ENCODE data around the gene SVIL. TPM values are rescaled to one million over a fixed set of nuclear protein-coding genes. Genes with fewer than 3 reads are reported as not detected.

SVIL gene
- total and polyA plus RNA-seq, 2 donors (not counting 1 experiment from before 2014, with no cell fraction given): 17.7 to 94.3 TPM

DNA sequence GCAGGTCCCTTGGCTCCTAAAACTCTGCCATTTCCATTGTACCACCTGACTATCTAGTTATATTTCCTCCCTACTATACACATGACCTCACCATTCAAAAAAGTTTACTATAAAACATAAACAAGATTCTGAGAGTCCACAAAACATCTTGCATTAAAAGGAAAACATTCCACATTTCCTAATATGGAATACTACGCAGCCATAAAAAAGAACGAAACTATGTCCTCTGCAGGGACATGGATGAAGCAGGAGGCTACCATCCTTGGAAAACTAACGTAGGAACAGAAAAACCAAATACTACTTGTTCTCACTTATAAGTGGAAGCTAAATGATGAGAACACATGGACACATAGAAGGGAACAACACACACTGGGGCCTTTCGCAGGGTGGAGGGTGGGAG is 48.3 kb downstream of the SVIL start:
- TF ChIP-seq, protein P1, sequence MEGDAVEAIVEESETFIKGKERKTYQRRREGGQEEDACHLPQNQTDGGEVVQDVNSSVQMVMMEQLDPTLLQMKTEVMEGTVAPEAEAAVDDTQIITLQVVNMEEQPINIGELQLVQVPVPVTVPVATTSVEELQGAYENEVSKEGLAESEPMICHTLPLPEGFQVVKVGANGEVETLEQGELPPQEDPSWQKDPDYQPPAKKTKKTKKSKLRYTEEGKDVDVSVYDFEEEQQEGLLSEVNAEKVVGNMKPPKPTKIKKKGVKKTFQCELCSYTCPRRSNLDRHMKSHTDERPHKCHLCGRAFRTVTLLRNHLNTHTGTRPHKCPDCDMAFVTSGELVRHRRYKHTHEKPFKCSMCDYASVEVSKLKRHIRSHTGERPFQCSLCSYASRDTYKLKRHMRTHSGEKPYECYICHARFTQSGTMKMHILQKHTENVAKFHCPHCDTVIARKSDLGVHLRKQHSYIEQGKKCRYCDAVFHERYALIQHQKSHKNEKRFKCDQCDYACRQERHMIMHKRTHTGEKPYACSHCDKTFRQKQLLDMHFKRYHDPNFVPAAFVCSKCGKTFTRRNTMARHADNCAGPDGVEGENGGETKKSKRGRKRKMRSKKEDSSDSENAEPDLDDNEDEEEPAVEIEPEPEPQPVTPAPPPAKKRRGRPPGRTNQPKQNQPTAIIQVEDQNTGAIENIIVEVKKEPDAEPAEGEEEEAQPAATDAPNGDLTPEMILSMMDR (conservative IDR thresholded peaks at IDR 0.05 in 1 of 2, IDR thresholded peaks at IDR 0.05 in 1 of 2; ENCODE audit: low read depth in 1 of 2, low read length in 2 of 2): no peak
- TF ChIP-seq EZH2 (IDR thresholded peaks at IDR 0.05; ENCODE audit: low read length, missing control alignments): no peak
- Histone ChIP-seq H3K9me3 (ENCODE audit: control insufficient read depth, insufficient read depth, low read depth, low read length) (no peaks in the 10 kb centered on the region), H4K20me1 (ENCODE audit: control insufficient read depth, extremely low read depth, insufficient read depth, low read length) (no peaks in the 10 kb centered on the region), H3K4me3 (replicated peaks in 1 of 4; ENCODE audit: control extremely low read depth in 1 of 4, insufficient read depth in 1 of 4, low read depth in 3 of 4, low read length in 4 of 4) (no peak overlapping the region), H3K79me2 (ENCODE audit: control insufficient read depth, insufficient read depth, low read length) (no peaks in the 10 kb centered on the region), H3K27me3 (ENCODE audit: control insufficient read depth, insufficient read depth, low read length) (no peaks in the 10 kb centered on the region), H3K4me1 (ENCODE audit: control insufficient read depth, extremely low read depth, insufficient read depth, low read length) (no peaks in the 10 kb centered on the region), H2AFZ (ENCODE audit: low read length) (no peak overlapping the region), H3K9ac (ENCODE audit: insufficient read depth, low read length) (no peak overlapping the region), H3K36me3 (ENCODE audit: control insufficient read depth, insufficient read depth, low read length) (no peaks in the 10 kb centered on the region), H3K27ac (ENCODE audit: insufficient read depth, low read length) (no peak overlapping the region), H3K4me2 (ENCODE audit: extremely low read depth, insufficient read depth, low read length) (no peak overlapping the region)
- no peak for DNase-seq (ENCODE audit: low read depth in 2 of 2)

DNA sequence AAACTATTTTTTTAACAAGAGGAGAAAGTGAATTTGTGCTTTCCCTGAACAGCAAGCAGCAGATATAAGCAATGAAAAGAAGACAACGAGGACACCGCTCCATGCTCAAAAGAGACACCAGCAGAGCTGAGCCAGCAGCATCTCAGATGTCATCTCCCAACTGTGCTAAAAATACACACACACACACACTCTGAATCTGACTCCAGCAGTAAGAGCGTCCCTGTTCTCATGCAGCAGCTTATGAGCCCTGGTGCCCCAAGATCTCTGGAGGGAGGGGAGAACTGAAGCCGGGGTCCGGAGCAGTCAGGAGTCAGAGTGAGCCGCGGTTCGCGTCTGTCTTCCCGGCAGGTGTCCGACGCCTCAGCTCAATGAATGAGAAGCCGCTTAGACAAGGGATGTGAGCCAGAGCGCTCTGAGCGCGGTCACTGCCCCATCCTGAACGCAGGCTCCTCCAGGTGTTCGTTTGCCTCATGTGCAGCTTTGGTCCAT is 49.2 kb downstream of the SVIL start:
- Histone ChIP-seq H3K27me3 (ENCODE audit: control insufficient read depth, insufficient read depth, low read length) (no peaks in the 10 kb centered on the region), H4K20me1 (ENCODE audit: control insufficient read depth, extremely low read depth, insufficient read depth, low read length) (no peaks in the 10 kb centered on the region), H3K36me3 (ENCODE audit: control insufficient read depth, insufficient read depth, low read length) (no peaks in the 10 kb centered on the region), H3K9me3 (ENCODE audit: control insufficient read depth, insufficient read depth, low read depth, low read length) (no peaks in the 10 kb centered on the region), H3K4me1 (ENCODE audit: control insufficient read depth, extremely low read depth, insufficient read depth, low read length) (no peaks in the 10 kb centered on the region), H3K9ac (ENCODE audit: insufficient read depth, low read length) (no peak overlapping the region), H3K4me3 (replicated peaks in 1 of 4; ENCODE audit: control extremely low read depth in 1 of 4, insufficient read depth in 1 of 4, low read depth in 3 of 4, low read length in 4 of 4) (no peak overlapping the region), H3K79me2 (ENCODE audit: control insufficient read depth, insufficient read depth, low read length) (no peaks in the 10 kb centered on the region), H2AFZ (ENCODE audit: low read length) (no peak overlapping the region), H3K4me2 (ENCODE audit: extremely low read depth, insufficient read depth, low read length) (no peak overlapping the region), H3K27ac (ENCODE audit: insufficient read depth, low read length) (no peak overlapping the region)
- TF ChIP-seq, protein P1 (conservative IDR thresholded peaks at IDR 0.05 in 1 of 2, IDR thresholded peaks at IDR 0.05 in 1 of 2; ENCODE audit: low read depth in 1 of 2, low read length in 2 of 2): no peak
- TF ChIP-seq EZH2 (IDR thresholded peaks at IDR 0.05; ENCODE audit: low read length, missing control alignments): no peak
- peak in 1 of 2 donors; percentile 39 for DNase-seq (ENCODE audit: low read depth in 2 of 2)

DNA sequence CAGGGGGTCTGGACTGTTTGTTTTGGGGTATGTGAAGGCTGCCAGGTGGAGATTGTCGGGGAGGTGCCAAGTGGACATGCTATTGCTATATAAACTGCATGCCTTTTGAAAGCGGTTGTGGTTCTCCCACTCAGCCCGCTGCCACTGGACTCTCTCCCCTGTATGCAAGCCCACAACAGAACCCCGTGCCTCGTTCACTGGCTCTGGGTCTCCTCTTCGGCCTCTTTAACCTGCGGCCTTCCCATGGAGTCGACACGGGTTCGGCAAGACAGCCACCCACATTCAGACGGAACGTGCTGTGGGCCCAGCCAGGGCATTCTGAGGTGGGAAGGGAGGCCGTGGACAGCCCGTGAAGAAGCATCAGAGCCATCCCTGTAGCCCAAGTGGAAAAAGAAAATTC is 50.3 kb downstream of the SVIL start:
- TF ChIP-seq, protein P1 (conservative IDR thresholded peaks at IDR 0.05 in 1 of 2, IDR thresholded peaks at IDR 0.05 in 1 of 2; ENCODE audit: low read depth in 1 of 2, low read length in 2 of 2): no peak
- TF ChIP-seq EZH2 (IDR thresholded peaks at IDR 0.05; ENCODE audit: low read length, missing control alignments): no peak
- no peaks in the 10 kb centered on the region for H3K36me3 ChIP-seq (ENCODE audit: control insufficient read depth, insufficient read depth, low read length)
- H2AFZ ChIP-seq (ENCODE audit: low read length): no peak overlapping the region
- H4K20me1 ChIP-seq (ENCODE audit: control insufficient read depth, extremely low read depth, insufficient read depth, low read length): no peaks in the 10 kb centered on the region
- H3K79me2 ChIP-seq (ENCODE audit: control insufficient read depth, insufficient read depth, low read length): no peaks in the 10 kb centered on the region
- H3K4me1 ChIP-seq (ENCODE audit: control insufficient read depth, extremely low read depth, insufficient read depth, low read length): no peaks in the 10 kb centered on the region
- no peak for DNase-seq (ENCODE audit: low read depth in 2 of 2)
- H3K9ac ChIP-seq (ENCODE audit: insufficient read depth, low read length): no peak overlapping the region
- H3K27ac ChIP-seq (ENCODE audit: insufficient read depth, low read length): no peak overlapping the region
- no peak overlapping the region for H3K4me3 ChIP-seq (replicated peaks in 1 of 4; ENCODE audit: control extremely low read depth in 1 of 4, insufficient read depth in 1 of 4, low read depth in 3 of 4, low read length in 4 of 4)
- no peak overlapping the region for H3K4me2 ChIP-seq (ENCODE audit: extremely low read depth, insufficient read depth, low read length)
- no peaks in the 10 kb centered on the region for H3K9me3 ChIP-seq (ENCODE audit: control insufficient read depth, insufficient read depth, low read depth, low read length)
- no peaks in the 10 kb centered on the region for H3K27me3 ChIP-seq (ENCODE audit: control insufficient read depth, insufficient read depth, low read length)

Measured in fibroblast of lung (primary cell).